ENCODE results near the gene RBBP5.

The RBBP5 gene

DNA sequence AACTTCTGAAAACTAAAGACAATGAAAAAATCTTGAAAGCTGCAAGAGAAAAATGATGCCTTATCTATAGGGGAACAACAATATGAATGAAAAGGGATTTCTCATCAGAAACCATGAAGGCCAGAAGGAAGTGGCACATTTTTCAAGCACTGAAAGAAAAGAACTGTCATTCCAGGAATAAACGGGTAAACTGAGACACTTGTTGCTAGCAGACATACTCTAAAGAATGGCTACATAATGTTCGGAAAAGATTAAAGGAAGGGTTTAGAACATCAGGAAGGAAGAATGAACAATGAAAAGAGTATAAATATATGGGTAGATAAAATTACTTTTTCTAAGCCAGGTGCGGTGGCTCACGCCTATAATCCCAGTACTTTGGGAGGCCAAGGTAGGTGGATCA lies 14.5 kb downstream of the RBBP5 start:
- no peaks in the 10 kb centered on the region for H3K9me3 ChIP-seq (ENCODE audit: insufficient read depth, low read length)
- peaks cover 54% of the 10 kb centered on the region for H3K36me3 ChIP-seq (replicated peaks; ENCODE audit: low read depth, low read length)
- H2AFZ ChIP-seq (ENCODE audit: low read depth, low read length): no peak overlapping the region
- H3K4me1 ChIP-seq (ENCODE audit: low read length): peaks cover 15% of the 10 kb centered on the region
- no peaks in the 10 kb centered on the region for H3K27me3 ChIP-seq (ENCODE audit: low read depth, low read length)
- H3K9ac ChIP-seq (ENCODE audit: low read length): no peak overlapping the region
- H4K20me1 ChIP-seq (ENCODE audit: insufficient read depth, low read length): peaks cover 13% of the 10 kb centered on the region
- TF ChIP-seq, protein P1, sequence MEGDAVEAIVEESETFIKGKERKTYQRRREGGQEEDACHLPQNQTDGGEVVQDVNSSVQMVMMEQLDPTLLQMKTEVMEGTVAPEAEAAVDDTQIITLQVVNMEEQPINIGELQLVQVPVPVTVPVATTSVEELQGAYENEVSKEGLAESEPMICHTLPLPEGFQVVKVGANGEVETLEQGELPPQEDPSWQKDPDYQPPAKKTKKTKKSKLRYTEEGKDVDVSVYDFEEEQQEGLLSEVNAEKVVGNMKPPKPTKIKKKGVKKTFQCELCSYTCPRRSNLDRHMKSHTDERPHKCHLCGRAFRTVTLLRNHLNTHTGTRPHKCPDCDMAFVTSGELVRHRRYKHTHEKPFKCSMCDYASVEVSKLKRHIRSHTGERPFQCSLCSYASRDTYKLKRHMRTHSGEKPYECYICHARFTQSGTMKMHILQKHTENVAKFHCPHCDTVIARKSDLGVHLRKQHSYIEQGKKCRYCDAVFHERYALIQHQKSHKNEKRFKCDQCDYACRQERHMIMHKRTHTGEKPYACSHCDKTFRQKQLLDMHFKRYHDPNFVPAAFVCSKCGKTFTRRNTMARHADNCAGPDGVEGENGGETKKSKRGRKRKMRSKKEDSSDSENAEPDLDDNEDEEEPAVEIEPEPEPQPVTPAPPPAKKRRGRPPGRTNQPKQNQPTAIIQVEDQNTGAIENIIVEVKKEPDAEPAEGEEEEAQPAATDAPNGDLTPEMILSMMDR (IDR thresholded peaks at IDR 0.05; ENCODE audit: low read depth, low read length): no peak
- no peak for TF ChIP-seq EZH2phosphoT487 (IDR thresholded peaks at IDR 0.05; ENCODE audit: low read depth)
- H3K4me2 ChIP-seq (ENCODE audit: low read length): no peak overlapping the region
- H3K79me2 ChIP-seq (ENCODE audit: low read length): peaks cover 9% of the 10 kb centered on the region
- no peak overlapping the region for H3K4me3 ChIP-seq (ENCODE audit: low read length)
- no peak overlapping the region for H3K27ac ChIP-seq (ENCODE audit: low read length)

DNA sequence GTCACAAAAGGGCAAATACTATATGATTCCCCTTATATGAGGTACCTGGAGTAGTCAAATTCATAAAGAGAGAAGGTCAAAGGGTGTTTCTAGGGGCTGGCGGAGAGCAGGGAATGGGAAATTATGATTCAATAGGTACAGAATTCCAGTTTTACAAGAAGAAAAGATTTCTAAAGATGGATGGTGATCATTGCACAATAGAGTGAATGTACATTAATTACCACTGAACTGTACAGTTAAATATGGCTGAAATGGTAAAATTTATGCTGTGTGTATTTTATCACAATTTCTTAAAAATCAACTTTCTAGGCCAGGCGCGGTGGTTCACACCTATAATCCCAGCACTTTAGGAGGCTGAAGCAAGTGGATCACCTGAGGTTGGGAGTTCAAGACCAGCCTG lies 19.4 kb downstream of the RBBP5 start:
- Histone ChIP-seq H3K9ac (ENCODE audit: low read length) (no peak overlapping the region), H4K20me1 (ENCODE audit: insufficient read depth, low read length) (0 out of 2 replicates have a peak, but pooled peaks cover 4% of the 10 kb centered on the region), H3K36me3 (replicated peaks; ENCODE audit: low read depth, low read length) (peaks cover 74% of the 10 kb centered on the region), H3K9me3 (ENCODE audit: insufficient read depth, low read length) (no peaks in the 10 kb centered on the region), H3K4me1 (ENCODE audit: low read length) (no peaks in the 10 kb centered on the region), H3K27ac (ENCODE audit: low read length) (no peak overlapping the region), H2AFZ (ENCODE audit: low read depth, low read length) (no peak overlapping the region), H3K27me3 (ENCODE audit: low read depth, low read length) (no peaks in the 10 kb centered on the region), H3K79me2 (ENCODE audit: low read length) (peaks cover 9% of the 10 kb centered on the region), H3K4me3 (ENCODE audit: low read length) (no peak overlapping the region), H3K4me2 (ENCODE audit: low read length) (no peak overlapping the region)
- no peak for TF ChIP-seq EZH2phosphoT487 (IDR thresholded peaks at IDR 0.05; ENCODE audit: low read depth)
- TF ChIP-seq, protein P1 (IDR thresholded peaks at IDR 0.05; ENCODE audit: low read depth, low read length): no peak

DNA sequence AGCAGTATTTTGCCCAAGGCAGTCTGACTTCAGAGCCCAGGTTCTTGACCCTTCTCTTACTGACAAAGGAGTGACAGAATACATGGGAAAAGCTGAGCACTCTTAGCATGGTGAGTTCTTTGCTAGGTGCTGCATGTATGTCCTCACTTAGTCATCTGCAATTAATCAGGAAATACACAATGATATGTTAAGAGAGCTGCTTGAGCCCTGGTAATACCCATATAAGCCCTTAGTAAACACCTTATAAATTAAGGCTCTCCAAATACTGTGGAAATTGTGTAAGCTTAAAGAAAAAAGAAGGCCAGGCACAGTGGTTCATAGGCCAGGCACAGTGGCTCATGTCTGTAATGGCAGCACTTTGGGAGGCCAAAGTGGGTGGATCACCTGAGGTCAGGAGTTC lies 23.5 kb downstream of the RBBP5 start:
- H3K4me3 ChIP-seq (ENCODE audit: low read length): no peak overlapping the region
- H4K20me1 ChIP-seq (ENCODE audit: insufficient read depth, low read length): no peaks in the 10 kb centered on the region
- H3K36me3 ChIP-seq (replicated peaks; ENCODE audit: low read depth, low read length): peaks cover 77% of the 10 kb centered on the region
- H3K27me3 ChIP-seq (ENCODE audit: low read depth, low read length): no peaks in the 10 kb centered on the region
- no peak overlapping the region for H3K9ac ChIP-seq (ENCODE audit: low read length)
- no peaks in the 10 kb centered on the region for H3K4me1 ChIP-seq (ENCODE audit: low read length)
- no peaks in the 10 kb centered on the region for H3K9me3 ChIP-seq (ENCODE audit: insufficient read depth, low read length)
- H3K79me2 ChIP-seq (ENCODE audit: low read length): no peaks in the 10 kb centered on the region
- no peak overlapping the region for H3K27ac ChIP-seq (ENCODE audit: low read length)
- no peak overlapping the region for H3K4me2 ChIP-seq (ENCODE audit: low read length)
- no peak overlapping the region for H2AFZ ChIP-seq (ENCODE audit: low read depth, low read length)
- no peak for TF ChIP-seq EZH2phosphoT487 (IDR thresholded peaks at IDR 0.05; ENCODE audit: low read depth)
- TF ChIP-seq, protein P1 (IDR thresholded peaks at IDR 0.05; ENCODE audit: low read depth, low read length): no peak

DNA sequence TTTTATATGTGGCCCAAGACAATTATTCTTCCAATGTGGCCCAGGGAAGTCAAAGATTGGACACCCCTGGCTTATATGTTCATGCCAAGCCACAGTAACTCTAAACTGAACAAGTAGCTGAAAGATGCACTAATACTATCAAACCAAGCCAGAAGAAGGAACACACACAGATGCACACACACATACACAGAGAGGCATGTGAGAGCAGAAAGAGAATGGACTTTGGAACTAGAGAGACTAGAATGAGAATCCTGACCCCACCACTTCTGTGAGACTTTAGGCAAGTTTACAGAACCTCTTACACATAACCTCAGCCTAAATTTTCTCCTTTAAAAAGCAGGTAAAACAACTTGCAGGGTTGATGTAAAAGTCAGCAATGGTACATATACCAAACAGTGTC lies 26.4 kb downstream of the RBBP5 start:
- Histone ChIP-seq H3K36me3 (replicated peaks; ENCODE audit: low read depth, low read length) (peaks cover 70% of the 10 kb centered on the region), H3K9ac (ENCODE audit: low read length) (no peak overlapping the region), H3K27ac (ENCODE audit: low read length) (no peak overlapping the region), H4K20me1 (ENCODE audit: insufficient read depth, low read length) (no peaks in the 10 kb centered on the region), H3K4me1 (ENCODE audit: low read length) (no peaks in the 10 kb centered on the region), H2AFZ (ENCODE audit: low read depth, low read length) (no peak overlapping the region), H3K27me3 (ENCODE audit: low read depth, low read length) (no peaks in the 10 kb centered on the region), H3K4me2 (ENCODE audit: low read length) (no peak overlapping the region), H3K9me3 (ENCODE audit: insufficient read depth, low read length) (no peaks in the 10 kb centered on the region), H3K79me2 (ENCODE audit: low read length) (no peaks in the 10 kb centered on the region), H3K4me3 (ENCODE audit: low read length) (no peak overlapping the region)
- TF ChIP-seq EZH2phosphoT487 (IDR thresholded peaks at IDR 0.05; ENCODE audit: low read depth): no peak
- TF ChIP-seq, protein P1 (IDR thresholded peaks at IDR 0.05; ENCODE audit: low read depth, low read length): no peak
